GM19025 (cell line): ENCODE measurements around the gene ALG10B.

Experiments used
- ATAC-seq: cut with Tn5 transposase; IDR thresholded peaks from one replicate; pipeline ENCODE4 v1.9.1; 2021; ENCODE audit warnings: mild to moderate bottlenecking, low read depth, moderate library complexity; ENCODE audit not compliant: unreplicated experiment

Gene ALG10B

DNA sequence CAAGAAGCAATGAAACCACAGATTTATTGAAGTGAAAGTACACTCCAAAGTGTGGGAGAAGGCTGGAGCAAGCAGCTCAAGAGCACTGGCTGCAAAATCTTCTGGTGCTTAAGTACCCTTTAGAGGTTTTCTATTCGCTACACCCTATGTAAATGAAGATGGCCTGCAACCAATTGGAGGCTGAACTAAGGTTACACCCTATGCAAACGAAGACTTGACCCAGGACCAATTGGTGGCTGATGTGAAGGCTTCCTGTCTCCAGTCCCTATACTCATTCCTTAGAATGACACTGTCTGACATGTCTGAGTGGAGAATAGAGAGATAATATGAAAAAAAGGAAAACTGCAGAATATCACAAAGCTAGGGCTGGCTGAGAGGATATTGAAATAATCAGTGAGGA lies 57.2 kb downstream of the ALG10B start:
- no peak for ATAC-seq

DNA sequence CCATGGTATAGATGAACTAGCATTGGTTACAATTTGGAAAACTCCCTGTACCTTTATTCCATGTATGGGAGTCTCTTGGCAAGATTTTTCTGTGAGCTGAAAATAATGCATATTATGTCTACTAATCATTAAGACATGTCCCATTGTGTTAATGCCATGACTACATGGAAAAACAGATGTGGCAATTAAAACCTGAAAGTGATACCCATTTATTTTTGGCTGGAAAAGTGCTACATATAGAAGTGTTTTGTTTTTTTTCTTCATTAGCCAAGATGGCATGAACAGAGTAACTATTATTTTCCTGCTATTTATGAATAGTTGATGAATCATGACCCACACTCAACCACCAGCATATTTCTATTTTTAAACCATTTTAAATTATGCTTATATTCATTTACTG lies 58.2 kb downstream of the ALG10B start:
- ATAC-seq, result no peak
